ENCODE results near the gene NCR2. TPM values are rescaled to one million over a fixed set of nuclear protein-coding genes. Genes with fewer than 3 reads are reported as not detected.

NCR2 gene
- total RNA-seq, 2 donors from 2014 or later: not detected

GRCh38 chr6:41355952-41356351, 20.5 kb downstream of the NCR2 start:
- Mint-ChIP-seq H3K4me1 (no peaks in the 10 kb centered on the region), H3K4me3 (no peak overlapping the region), H3K27me3 (peaks cover 36% of the 10 kb centered on the region), H3K27ac (no peak overlapping the region), H3K36me3 (ENCODE audit: low read depth) (peaks cover 4% of the 10 kb centered on the region)
- peaks cover 10% of the 10 kb centered on the region for H3K9me3 ChIP-seq (ENCODE audit: control insufficient read depth, low read length, poor library complexity, severe bottlenecking)
- ATAC-seq: no peak
- no peak for DNase-seq

GRCh38 chr6:41356825-41357224, 21.4 kb downstream of the NCR2 start:
- Mint-ChIP-seq H3K27ac (no peak overlapping the region), H3K36me3 (ENCODE audit: low read depth) (peaks cover 6% of the 10 kb centered on the region), H3K4me1 (no peaks in the 10 kb centered on the region), H3K27me3 (peaks cover 33% of the 10 kb centered on the region), H3K4me3 (no peak overlapping the region)
- ATAC-seq (no peak), DNase-seq (no peak)
- peaks cover 12% of the 10 kb centered on the region for H3K9me3 ChIP-seq (ENCODE audit: control insufficient read depth, low read length, poor library complexity, severe bottlenecking)

DNA sequence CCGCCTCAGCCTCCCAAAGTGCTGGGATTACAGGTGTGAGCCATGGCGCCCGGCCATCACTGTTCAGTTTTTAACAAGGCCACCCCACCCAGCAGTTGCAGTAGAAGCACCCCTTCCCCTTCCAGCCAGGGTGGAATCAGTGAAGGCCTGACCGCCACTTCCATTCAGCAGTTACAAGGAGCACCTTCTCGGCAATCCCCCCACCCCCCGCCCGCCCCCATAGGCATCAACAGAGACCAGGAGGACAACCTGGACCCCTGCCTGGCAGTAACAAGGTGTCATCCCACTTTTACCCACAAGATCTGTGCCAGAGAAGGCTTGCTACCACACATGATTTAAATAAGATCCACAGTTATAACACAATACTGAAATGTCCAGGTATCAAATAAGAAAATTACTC, 23.1 kb downstream of the NCR2 start:
- ATAC-seq: no peak
- Mint-ChIP-seq H3K4me3 (no peak overlapping the region), H3K27ac (no peak overlapping the region), H3K27me3 (peaks cover 24% of the 10 kb centered on the region), H3K36me3 (ENCODE audit: low read depth) (peaks cover 6% of the 10 kb centered on the region), H3K4me1 (no peaks in the 10 kb centered on the region)
- DNase-seq: no peak
- H3K9me3 ChIP-seq (ENCODE audit: control insufficient read depth, low read length, poor library complexity, severe bottlenecking): peaks cover 15% of the 10 kb centered on the region

- peaks cover 29% of the 10 kb centered on the region for H3K27me3 Mint-ChIP-seq
- DNase-seq: no peak
These were observed 24.4 kb downstream of the NCR2 start for GRCh38 chr6:41359617-41360313.

DNA sequence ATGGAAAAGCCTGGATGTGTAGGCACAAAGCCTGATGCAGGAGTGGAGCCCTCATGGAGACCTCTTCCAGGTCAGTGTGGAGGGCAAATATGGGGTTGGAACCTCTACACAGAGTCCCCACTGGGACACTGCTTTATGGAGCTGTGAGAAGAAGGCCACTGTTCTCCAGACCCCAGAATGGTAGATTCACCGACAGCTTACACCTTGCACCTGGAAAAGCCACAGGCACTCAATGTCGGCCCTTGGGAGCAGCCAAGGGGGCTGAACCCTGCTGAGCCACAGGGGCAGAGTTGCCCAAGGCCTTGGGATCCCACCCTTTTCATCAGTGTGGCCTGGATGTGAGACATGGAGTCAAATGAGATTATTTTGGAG, 24.9 kb downstream of the NCR2 start:
- Mint-ChIP-seq H3K27ac (no peak overlapping the region), H3K36me3 (ENCODE audit: low read depth) (peaks cover 6% of the 10 kb centered on the region), H3K4me3 (no peak overlapping the region), H3K27me3 (peaks cover 32% of the 10 kb centered on the region), H3K4me1 (no peaks in the 10 kb centered on the region)
- DNase-seq (no peak), ATAC-seq (no peak)
- peaks cover 15% of the 10 kb centered on the region for H3K9me3 ChIP-seq (ENCODE audit: control insufficient read depth, low read length, poor library complexity, severe bottlenecking)

More at GRCh38 chr6:41359617-41360313, 24.4 kb downstream of the NCR2 start:
- Mint-ChIP-seq H3K36me3 (ENCODE audit: low read depth) (peaks cover 6% of the 10 kb centered on the region), H3K4me1 (no peaks in the 10 kb centered on the region), H3K4me3 (no peak overlapping the region), H3K27ac (no peak overlapping the region)
- ATAC-seq: no peak
- peaks cover 15% of the 10 kb centered on the region for H3K9me3 ChIP-seq (ENCODE audit: control insufficient read depth, low read length, poor library complexity, severe bottlenecking)

DNA sequence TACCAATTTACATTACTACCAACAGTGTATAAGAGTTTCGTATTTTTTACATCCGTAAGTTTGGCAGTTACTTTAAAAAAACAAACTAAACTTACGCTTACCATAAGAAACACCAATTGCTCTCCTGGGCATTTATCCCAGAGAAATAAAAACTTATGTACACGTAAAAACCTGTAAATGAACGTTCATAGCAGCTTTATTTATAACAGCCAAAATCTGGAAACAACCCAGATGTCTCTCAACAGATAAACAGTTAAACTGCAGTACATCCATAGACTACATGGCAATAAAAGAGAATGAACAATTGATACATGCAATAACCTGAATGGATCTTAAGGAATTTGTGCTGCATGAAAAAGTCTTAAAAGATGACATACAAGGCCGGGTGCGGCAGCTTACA, 30.7 kb downstream of the NCR2 start:
- H3K9me3 ChIP-seq (ENCODE audit: control insufficient read depth, low read length, poor library complexity, severe bottlenecking): peaks cover 5% of the 10 kb centered on the region
- no peak overlapping the region for H3K4me3 Mint-ChIP-seq
- no peak for ATAC-seq
- no peak overlapping the region for H3K27ac Mint-ChIP-seq
- H3K4me1 Mint-ChIP-seq: peaks cover 11% of the 10 kb centered on the region
- peaks cover 7% of the 10 kb centered on the region for H3K36me3 Mint-ChIP-seq (ENCODE audit: low read depth)
- peaks cover 67% of the 10 kb centered on the region for H3K27me3 Mint-ChIP-seq
- no peak for DNase-seq

GRCh38 chr6:41367061-41367460, 31.7 kb downstream of the NCR2 start:
- peaks cover 76% of the 10 kb centered on the region for H3K27me3 Mint-ChIP-seq
- ATAC-seq: no peak

GRCh38 chr6:41367700-41368099, 32.3 kb downstream of the NCR2 start:
- Mint-ChIP-seq H3K4me3 (no peak overlapping the region), H3K27me3 (peaks cover 82% of the 10 kb centered on the region), H3K27ac (no peak overlapping the region), H3K4me1 (peaks cover 25% of the 10 kb centered on the region), H3K36me3 (ENCODE audit: low read depth) (peaks cover 8% of the 10 kb centered on the region)
- H3K9me3 ChIP-seq (ENCODE audit: control insufficient read depth, low read length, poor library complexity, severe bottlenecking): no peaks in the 10 kb centered on the region
- ATAC-seq (no peak), DNase-seq (no peak)

More at GRCh38 chr6:41367061-41367460, 31.7 kb downstream of the NCR2 start:
- no peak overlapping the region for H3K27ac Mint-ChIP-seq
- no peak overlapping the region for H3K4me3 Mint-ChIP-seq
- H3K9me3 ChIP-seq (ENCODE audit: control insufficient read depth, low read length, poor library complexity, severe bottlenecking): peaks cover 1% of the 10 kb centered on the region
- H3K4me1 Mint-ChIP-seq: peaks cover 19% of the 10 kb centered on the region
- no peak for DNase-seq
- peaks cover 6% of the 10 kb centered on the region for H3K36me3 Mint-ChIP-seq (ENCODE audit: low read depth)

DNA sequence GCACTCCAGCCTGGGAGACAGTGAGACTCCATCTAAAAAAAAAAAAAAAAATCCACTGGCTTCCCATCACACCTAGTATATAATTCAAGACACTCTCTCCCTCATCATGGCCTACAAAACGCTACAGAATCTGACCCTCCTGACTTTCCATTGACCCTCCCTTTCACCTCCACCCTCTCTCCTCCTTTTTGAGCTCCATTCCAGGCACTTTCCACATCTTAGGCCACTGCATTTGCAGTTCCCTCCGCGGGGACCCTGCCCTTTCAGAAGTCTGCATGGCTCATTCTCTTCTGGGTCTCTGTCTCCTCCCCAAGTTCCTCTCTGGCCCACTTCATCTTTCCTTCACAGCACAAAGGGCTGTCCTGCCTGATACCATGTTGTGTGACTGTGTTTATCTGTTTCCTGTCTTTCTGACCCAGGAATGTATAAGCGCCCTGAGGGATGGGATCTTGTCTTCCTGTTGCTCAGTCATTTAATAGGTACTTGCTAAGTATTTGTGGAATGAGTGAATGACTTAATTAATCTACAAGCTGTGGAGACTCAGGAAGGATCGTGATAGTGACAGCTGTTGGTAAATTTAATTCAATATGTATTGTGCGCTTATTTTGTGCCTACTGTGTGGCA, 35.2 kb downstream of the NCR2 start:
- peaks cover 37% of the 10 kb centered on the region for H3K4me1 Mint-ChIP-seq
- H3K36me3 Mint-ChIP-seq (ENCODE audit: low read depth): peaks cover 8% of the 10 kb centered on the region
- peak overlapping the region; percentile 94 for H3K4me3 Mint-ChIP-seq
- no peak overlapping the region for H3K27ac Mint-ChIP-seq
- peaks cover 86% of the 10 kb centered on the region for H3K27me3 Mint-ChIP-seq
- ATAC-seq (no peak), DNase-seq (no peak)
- no peaks in the 10 kb centered on the region for H3K9me3 ChIP-seq (ENCODE audit: control insufficient read depth, low read length, poor library complexity, severe bottlenecking)

- Mint-ChIP-seq H3K36me3 (ENCODE audit: low read depth) (peaks cover 8% of the 10 kb centered on the region), H3K4me3 (peak overlapping the region; percentile 94), H3K27ac (peak overlapping the region; percentile 11), H3K27me3 (peaks cover 83% of the 10 kb centered on the region), H3K4me1 (peaks cover 37% of the 10 kb centered on the region)
- no peaks in the 10 kb centered on the region for H3K9me3 ChIP-seq (ENCODE audit: control insufficient read depth, low read length, poor library complexity, severe bottlenecking)
- no peak for DNase-seq
- peak; percentile 16 for ATAC-seq
These were observed 36.1 kb downstream of the NCR2 start for GRCh38 chr6:41371461-41371991.

DNA sequence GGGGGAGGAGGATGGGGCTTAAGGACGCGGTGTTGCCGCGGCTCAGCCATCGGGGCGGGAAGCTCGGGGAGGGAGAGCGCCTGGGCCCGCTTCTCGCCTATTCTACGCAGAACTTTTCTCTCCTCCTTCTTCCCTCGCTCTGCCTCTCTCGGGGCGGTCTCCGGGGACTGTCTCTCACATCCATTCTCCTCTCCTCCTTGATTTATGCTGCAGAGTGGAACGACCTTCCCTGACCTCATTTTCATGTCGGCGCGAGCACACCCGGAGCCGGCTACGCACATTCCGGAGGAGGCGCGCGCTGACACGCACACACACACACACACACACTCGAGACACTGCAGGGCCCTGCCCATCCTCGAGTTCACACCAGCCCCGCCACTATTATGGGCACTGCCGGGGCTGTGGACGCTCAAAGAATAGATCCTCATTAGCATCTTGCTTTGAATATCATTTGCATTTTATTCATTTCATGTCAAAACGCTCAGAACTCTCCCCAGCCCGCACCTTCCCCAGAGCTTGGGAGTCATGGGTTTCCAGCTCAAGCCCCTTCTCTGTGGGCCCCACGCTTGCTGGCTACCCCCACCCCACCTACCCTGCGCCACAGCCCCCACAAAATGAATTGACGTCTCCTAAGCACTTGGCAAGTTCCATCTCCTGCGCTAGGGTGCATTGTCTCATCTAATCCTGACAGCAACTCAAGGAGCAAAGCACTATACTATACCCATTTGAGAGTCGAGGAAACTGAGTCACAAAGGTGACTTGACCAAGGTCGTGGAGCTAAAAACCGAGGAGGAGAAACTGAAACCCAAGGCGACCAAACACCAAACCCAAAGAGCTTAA, 36.8 kb downstream of the NCR2 start:
- ATAC-seq (peak; percentile 39), DNase-seq (no peak)
- Mint-ChIP-seq H3K27ac (peak overlapping the region; percentile 11), H3K27me3 (peaks cover 83% of the 10 kb centered on the region), H3K36me3 (ENCODE audit: low read depth) (peaks cover 8% of the 10 kb centered on the region), H3K4me1 (peaks cover 37% of the 10 kb centered on the region), H3K4me3 (peak overlapping the region; percentile 94)
- no peaks in the 10 kb centered on the region for H3K9me3 ChIP-seq (ENCODE audit: control insufficient read depth, low read length, poor library complexity, severe bottlenecking)

- Mint-ChIP-seq H3K27me3 (peaks cover 84% of the 10 kb centered on the region), H3K4me1 (peaks cover 37% of the 10 kb centered on the region), H3K27ac (no peak overlapping the region), H3K4me3 (peak overlapping the region; percentile 94), H3K36me3 (ENCODE audit: low read depth) (peaks cover 8% of the 10 kb centered on the region)
- no peaks in the 10 kb centered on the region for H3K9me3 ChIP-seq (ENCODE audit: control insufficient read depth, low read length, poor library complexity, severe bottlenecking)
- ATAC-seq (no peak), DNase-seq (no peak)
These were observed 37.6 kb downstream of the NCR2 start for GRCh38 chr6:41372832-41373626.

- no peak overlapping the region for H3K27ac Mint-ChIP-seq
- peaks cover 85% of the 10 kb centered on the region for H3K27me3 Mint-ChIP-seq
- peaks cover 8% of the 10 kb centered on the region for H3K36me3 Mint-ChIP-seq (ENCODE audit: low read depth)
- no peaks in the 10 kb centered on the region for H3K9me3 ChIP-seq (ENCODE audit: control insufficient read depth, low read length, poor library complexity, severe bottlenecking)
- DNase-seq (no peak), ATAC-seq (no peak)
- peak overlapping the region; percentile 72 for H3K4me3 Mint-ChIP-seq
- peaks cover 37% of the 10 kb centered on the region for H3K4me1 Mint-ChIP-seq
These were observed 38.2 kb downstream of the NCR2 start for GRCh38 chr6:41373627-41373918.
